HepG2 (cell line): ENCODE data around the gene JMJD4. TPM values are rescaled to one million over a fixed set of nuclear protein-coding genes. Genes with fewer than 3 reads are reported as not detected.

ENCODE experiments used
- ATAC-seq: fragments of 200-7000 bp; cut with Tn5 transposase; 3 replicates; pipeline ENCODE4 v1.9.1; 2020; ENCODE audit warnings: mild to moderate bottlenecking, moderate library complexity
- BruUV-seq: library from RNA; stranded (reverse); fragments of 400-500 nt; replicated peaks from 2 replicates; lab custom pipeline; 2021; lab: Mats Ljungman, UMichigan
- CTCF ChIA-PET: fragments of 300-600 bp; formaldehyde crosslinking; extraction: SDS; loops from one replicate; lab custom pipeline; 2021; ENCODE audit warnings: low total read pairs, inconsistent platforms, low intra/inter-chr PET ratio; lab: Yijun Ruan, JAX
- POLR2A ChIA-PET: fragments of 350-600 bp; sonication (Branson Sonifier 250); formaldehyde crosslinking; loops from one replicate; lab custom pipeline; 2020; ENCODE audit warnings: antibody characterized with exemption, inconsistent platforms; lab: Yijun Ruan, JAX
- DNase-seq: peaks from one replicate; pipeline ENCODE4 v3.0.0-alpha.2; 2015; ENCODE audit warnings: low spot score
- FAIRE-seq: peaks from 3 replicates; lab custom pipeline; 2011; peaks lifted over from hg19 to GRCh38; lab: Jason Lieb, UNC
- H2AFZ ChIP-seq: one replicate; pipeline ENCODE4 v1.6.1; 2011; ENCODE audit warnings: low read length, inconsistent platforms
- H3K27ac ChIP-seq: fragments of 300-600 bp; 3 replicates; pipeline ENCODE4 v1.8.0; 2011; ENCODE audit warnings: mixed run types, mild to moderate bottlenecking, mixed read lengths, low read length, inconsistent platforms; ENCODE audit not compliant: insufficient read depth; ENCODE audit errors: extremely low read length
- H3K27me3 ChIP-seq, 2 experiments: fragments of 200-600 bp in 1 of 2; 2 replicates in 1 of 2; 3 replicates in 1 of 2; pipeline versions ENCODE4 v1.6.0 to v1.8.0; 2011; ENCODE audit warnings: low read length in 2 of 2, mild to moderate bottlenecking in 2 of 2, moderate library complexity in 2 of 2, inconsistent platforms in 1 of 2; ENCODE audit not compliant: insufficient read depth in 2 of 2, control insufficient read depth in 1 of 2
- H3K36me3 ChIP-seq, 2 experiments: fragments of 200-600 bp in 1 of 2; replicated peaks in 1 of 2; 2 replicates in 1 of 2; 3 replicates in 1 of 2; pipeline versions ENCODE4 v1.5.1 to v1.8.0; 2011; ENCODE audit warnings: low read length in 2 of 2, inconsistent platforms in 1 of 2; ENCODE audit not compliant: insufficient read depth in 2 of 2, control insufficient read depth in 1 of 2
- H3K4me1 ChIP-seq: 2 replicates; pipeline ENCODE4 v1.5.1; 2012; ENCODE audit warnings: low read length, inconsistent platforms; ENCODE audit not compliant: insufficient read depth
- H3K4me2 ChIP-seq: 2 replicates; pipeline ENCODE4 v1.6.0; 2011; ENCODE audit warnings: low read depth, low read length, inconsistent platforms
- H3K4me3 ChIP-seq, 3 experiments: fragments of 200-600 bp in 1 of 3; sonication (generic), shearing (Covaris generic) in 1 of 3; replicated peaks in 1 of 3; 2 replicates each; pipeline ENCODE4 v1.5.1; 2011 to 2016; ENCODE audit warnings: low read length in 3 of 3, inconsistent platforms in 2 of 3, low read depth in 2 of 3, mild to moderate bottlenecking in 2 of 3, control low read depth in 1 of 3, mixed read lengths in 1 of 3; ENCODE audit not compliant: insufficient read depth in 1 of 3
- H3K79me2 ChIP-seq: one replicate; pipeline ENCODE4 v1.6.1; 2011; ENCODE audit warnings: low read length, inconsistent platforms; ENCODE audit not compliant: insufficient read depth
- H3K9ac ChIP-seq: 2 replicates; pipeline ENCODE4 v1.6.0; 2011; ENCODE audit warnings: mild to moderate bottlenecking, low read depth, low read length, inconsistent platforms; ENCODE audit not compliant: insufficient read depth
- H3K9me3 ChIP-seq: 2 replicates; pipeline ENCODE4 v1.5.1; 2012; ENCODE audit warnings: mild to moderate bottlenecking, low read length
- H4K20me1 ChIP-seq: 2 replicates; pipeline ENCODE4 v1.6.0; 2011; ENCODE audit warnings: inconsistent platforms, mild to moderate bottlenecking, low read length, moderate library complexity; ENCODE audit not compliant: insufficient read depth
- DR1 ChIP-seq: sonication (generic); formaldehyde crosslinking; IDR thresholded peaks from 2 replicates; pipeline ENCODE4 v1.8.0; 2021; ENCODE audit warnings: mild to moderate bottlenecking, missing genetic modification reagents, inconsistent platforms
- EHMT2 ChIP-seq: fragments of 200-600 bp; sonication (generic); IDR thresholded peaks from 2 replicates; pipeline ENCODE4 v1.7.0; 2017; ENCODE audit warnings: antibody characterized with exemption, low read depth, low read length, borderline replicate concordance
- SETDB1 ChIP-seq: sonication (generic); formaldehyde crosslinking; IDR thresholded peaks from 2 replicates; pipeline ENCODE4 v1.5.1; 2020; ENCODE audit warnings: missing genetic modification reagents, mild to moderate bottlenecking, borderline replicate concordance
- ZBTB7B ChIP-seq: sonication (generic); formaldehyde crosslinking; IDR thresholded peaks from 2 replicates; pipeline ENCODE4 v1.4.0; 2020; ENCODE audit warnings: missing genetic modification reagents
- ZFP1 ChIP-seq: IDR thresholded peaks from 2 replicates; pipeline ENCODE4 v1.6.1; 2016
- ZNF101 ChIP-seq: sonication (generic); formaldehyde crosslinking; IDR thresholded peaks from 2 replicates; pipeline ENCODE4 v1.4.0; 2020; ENCODE audit warnings: mild to moderate bottlenecking, low read depth, missing genetic modification reagents, borderline replicate concordance
- ZNF510 ChIP-seq: sonication (generic); formaldehyde crosslinking; IDR thresholded peaks from 2 replicates; pipeline ENCODE4 v1.4.0; 2020; ENCODE audit warnings: low read depth, mild to moderate bottlenecking, missing genetic modification reagents
- ZNF607 ChIP-seq: sonication (generic); formaldehyde crosslinking; IDR thresholded peaks from 2 replicates; pipeline ENCODE4 v1.5.1; 2020; ENCODE audit warnings: missing genetic modification reagents, mild to moderate bottlenecking, borderline replicate concordance
- ZNF709 ChIP-seq: sonication (generic); formaldehyde crosslinking; IDR thresholded peaks from 2 replicates; pipeline ENCODE4 v1.5.0; 2020; ENCODE audit warnings: mild to moderate bottlenecking, missing genetic modification reagents
- ZNF782 ChIP-seq: sonication (generic); formaldehyde crosslinking; IDR thresholded peaks from 2 replicates; pipeline ENCODE4 v1.4.0; 2020; ENCODE audit warnings: missing genetic modification reagents, mild to moderate bottlenecking, borderline replicate concordance
- ZNF792 ChIP-seq: IDR thresholded peaks from 2 replicates; pipeline ENCODE4 v1.6.1; 2016
- WGBS: methylation state at CpG from one replicate; pipeline ENCODE4 v1.1.6; 2017; ENCODE audit warnings: low lambda C conversion rate; 5-methylcytosine and 5-hydroxymethylcytosine counted together
- in situ Hi-C: cut with HindIII; loops from 2 replicates; pipeline ENCODE4 v1.10.0; 2017; ENCODE audit warnings: low pct_unique_long_range_greater_than_20kb; ENCODE audit not compliant: extremely low pct_ligation_motif_present
- intact Hi-C: fragments of 100-400 bp; cut with micrococcal nuclease; formaldehyde crosslinking; loops from one replicate; pipeline ENCODE4 v1.10.0; 2022; ENCODE audit not compliant: unreplicated experiment
- polyA plus RNA-seq, 8 experiments: library from polyadenylated mRNA; depleted of rRNA in 3 of 8; stranded (reverse) in 7 of 8; unstranded in 1 of 8; fragments of >200 nt; fragmentation: Illumina TruSeq in 4 of 8; extraction: Trizol in 4 of 8; gene quantifications; 2 replicates each; pipeline versions ENCODE4 v1.2.1 to v1.2.3, GENCODE V29; 2011 to 2016; ENCODE audit warnings: low read depth in 4 of 8, missing spikeins in 1 of 8, mixed read lengths in 1 of 8; ENCODE audit not compliant: insufficient read depth in 1 of 8
- total RNA-seq, 5 experiments: library from RNA; depleted of rRNA; stranded (reverse); fragments of >200 nt; fragmentation: Illumina TruSeq; extraction: Trizol; gene quantifications; 2 replicates each; pipeline ENCODE4 v1.2.3, GENCODE V29; 2016; ENCODE audit warnings: low read depth in 1 of 5
- TF ChIP-seq, protein P1 (sequence below): sonication (generic); formaldehyde crosslinking; IDR thresholded peaks from 2 replicates; pipeline ENCODE4 v1.5.1; 2020; ENCODE audit warnings: mild to moderate bottlenecking, missing genetic modification reagents, moderate library complexity
- TF ChIP-seq, protein P2 (sequence below): fragments of 450-650 bp; IDR thresholded peaks from 2 replicates; pipeline ENCODE4 v1.6.1; 2017

The JMJD4 gene
- total and polyA plus RNA-seq, 2 of the 13 experiments (the other 11 are each of a cell fraction or from before 2014, with no cell fraction given): 10.2 to 29.0 TPM

DNA sequence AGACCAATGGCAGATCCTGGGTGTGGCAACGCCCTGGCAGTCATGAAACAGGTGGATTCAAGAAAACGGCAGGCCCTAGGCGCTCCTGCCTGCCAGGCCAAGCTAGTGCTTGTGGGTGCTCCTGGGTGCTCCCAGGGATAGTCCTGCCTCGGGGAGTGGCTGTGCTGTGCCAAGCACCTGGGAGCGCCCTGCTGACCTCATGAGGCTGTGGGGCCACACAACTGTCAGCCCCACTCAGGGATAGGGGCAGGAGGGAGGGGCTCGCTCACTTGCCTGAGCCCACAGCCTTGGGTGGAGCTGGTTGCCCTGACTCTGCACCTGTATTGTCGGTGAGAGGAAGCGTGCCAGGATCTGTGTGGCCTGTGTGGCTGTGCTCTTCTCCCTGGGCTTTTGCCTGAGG lies 9.6 kb upstream of the JMJD4 start:
- ATAC-seq (no peak), DNase-seq (no peak), FAIRE-seq (no peak)
- Histone ChIP-seq H3K4me3 (no peak overlapping the region), H2AFZ (no peak overlapping the region), H3K27ac (no peak overlapping the region), H3K9me3 (no peaks in the 10 kb centered on the region), H4K20me1 (0 out of 2 replicates have a peak, but pooled peaks cover 4% of the 10 kb centered on the region), H3K4me2 (no peak overlapping the region), H3K36me3 (peaks cover 6 to 27% of the 10 kb centered on the region in 2 experiments; a peak in 4 of 5 replicates), H3K27me3 (no peaks in the 10 kb centered on the region), H3K9ac (no peak overlapping the region), H3K4me1 (no peaks in the 10 kb centered on the region), H3K79me2 (peaks cover 20% of the 10 kb centered on the region)
- 88% methylated on average over 3 of the region's 8 CpGs for WGBS
- CTCF ChIA-PET: no interaction called here
- TF ChIP-seq SETDB1 (CRISPR knock-in tag): no peak
- no peak for TF ChIP-seq DR1 (CRISPR knock-in tag)
- TF ChIP-seq, protein P1, sequence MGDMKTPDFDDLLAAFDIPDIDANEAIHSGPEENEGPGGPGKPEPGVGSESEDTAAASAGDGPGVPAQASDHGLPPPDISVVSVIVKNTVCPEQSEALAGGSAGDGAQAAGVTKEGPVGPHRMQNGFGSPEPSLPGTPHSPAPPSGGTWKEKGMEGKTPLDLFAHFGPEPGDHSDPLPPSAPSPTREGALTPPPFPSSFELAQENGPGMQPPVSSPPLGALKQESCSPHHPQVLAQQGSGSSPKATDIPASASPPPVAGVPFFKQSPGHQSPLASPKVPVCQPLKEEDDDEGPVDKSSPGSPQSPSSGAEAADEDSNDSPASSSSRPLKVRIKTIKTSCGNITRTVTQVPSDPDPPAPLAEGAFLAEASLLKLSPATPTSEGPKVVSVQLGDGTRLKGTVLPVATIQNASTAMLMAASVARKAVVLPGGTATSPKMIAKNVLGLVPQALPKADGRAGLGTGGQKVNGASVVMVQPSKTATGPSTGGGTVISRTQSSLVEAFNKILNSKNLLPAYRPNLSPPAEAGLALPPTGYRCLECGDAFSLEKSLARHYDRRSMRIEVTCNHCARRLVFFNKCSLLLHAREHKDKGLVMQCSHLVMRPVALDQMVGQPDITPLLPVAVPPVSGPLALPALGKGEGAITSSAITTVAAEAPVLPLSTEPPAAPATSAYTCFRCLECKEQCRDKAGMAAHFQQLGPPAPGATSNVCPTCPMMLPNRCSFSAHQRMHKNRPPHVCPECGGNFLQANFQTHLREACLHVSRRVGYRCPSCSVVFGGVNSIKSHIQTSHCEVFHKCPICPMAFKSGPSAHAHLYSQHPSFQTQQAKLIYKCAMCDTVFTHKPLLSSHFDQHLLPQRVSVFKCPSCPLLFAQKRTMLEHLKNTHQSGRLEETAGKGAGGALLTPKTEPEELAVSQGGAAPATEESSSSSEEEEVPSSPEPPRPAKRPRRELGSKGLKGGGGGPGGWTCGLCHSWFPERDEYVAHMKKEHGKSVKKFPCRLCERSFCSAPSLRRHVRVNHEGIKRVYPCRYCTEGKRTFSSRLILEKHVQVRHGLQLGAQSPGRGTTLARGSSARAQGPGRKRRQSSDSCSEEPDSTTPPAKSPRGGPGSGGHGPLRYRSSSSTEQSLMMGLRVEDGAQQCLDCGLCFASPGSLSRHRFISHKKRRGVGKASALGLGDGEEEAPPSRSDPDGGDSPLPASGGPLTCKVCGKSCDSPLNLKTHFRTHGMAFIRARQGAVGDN (CRISPR knock-in tag): no peak
- TF ChIP-seq ZNF101 (CRISPR knock-in tag): no peak
- no peak for TF ChIP-seq ZBTB7B (CRISPR knock-in tag)
- no peak for TF ChIP-seq ZNF709 (CRISPR knock-in tag)
- no peak for TF ChIP-seq ZNF510
- TF ChIP-seq ZNF792 (CRISPR knock-in tag): no peak
- no peak for TF ChIP-seq ZFP1 (CRISPR knock-in tag)
- TF ChIP-seq ZNF607 (CRISPR knock-in tag): no peak
- TF ChIP-seq EHMT2: no peak
- TF ChIP-seq ZNF782 (CRISPR knock-in tag): no peak
- TF ChIP-seq, protein P2, sequence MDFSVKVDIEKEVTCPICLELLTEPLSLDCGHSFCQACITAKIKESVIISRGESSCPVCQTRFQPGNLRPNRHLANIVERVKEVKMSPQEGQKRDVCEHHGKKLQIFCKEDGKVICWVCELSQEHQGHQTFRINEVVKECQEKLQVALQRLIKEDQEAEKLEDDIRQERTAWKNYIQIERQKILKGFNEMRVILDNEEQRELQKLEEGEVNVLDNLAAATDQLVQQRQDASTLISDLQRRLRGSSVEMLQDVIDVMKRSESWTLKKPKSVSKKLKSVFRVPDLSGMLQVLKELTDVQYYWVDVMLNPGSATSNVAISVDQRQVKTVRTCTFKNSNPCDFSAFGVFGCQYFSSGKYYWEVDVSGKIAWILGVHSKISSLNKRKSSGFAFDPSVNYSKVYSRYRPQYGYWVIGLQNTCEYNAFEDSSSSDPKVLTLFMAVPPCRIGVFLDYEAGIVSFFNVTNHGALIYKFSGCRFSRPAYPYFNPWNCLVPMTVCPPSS: no peak
- intact Hi-C loops (no loop called here), in situ Hi-C loops (loop anchor here (10.0 kb wide), 1 partner anchor 260 kb away; no protein-coding TSS in a partner anchor)
- POLR2A ChIA-PET: no interaction called here
- BruUV-seq: no TSS peak
